Fibroblast of gingiva (primary cell): ENCODE data around the gene IDH3B.
A peak's percentile ranks its signal among the peaks of the same experiment; 100 is the strongest.

ENCODE experiments used
- DNase-seq: peaks from one replicate; pipeline ENCODE4 v3.0.0-alpha.2; 2011; ENCODE audit warnings: low read depth

The IDH3B gene

DNA sequence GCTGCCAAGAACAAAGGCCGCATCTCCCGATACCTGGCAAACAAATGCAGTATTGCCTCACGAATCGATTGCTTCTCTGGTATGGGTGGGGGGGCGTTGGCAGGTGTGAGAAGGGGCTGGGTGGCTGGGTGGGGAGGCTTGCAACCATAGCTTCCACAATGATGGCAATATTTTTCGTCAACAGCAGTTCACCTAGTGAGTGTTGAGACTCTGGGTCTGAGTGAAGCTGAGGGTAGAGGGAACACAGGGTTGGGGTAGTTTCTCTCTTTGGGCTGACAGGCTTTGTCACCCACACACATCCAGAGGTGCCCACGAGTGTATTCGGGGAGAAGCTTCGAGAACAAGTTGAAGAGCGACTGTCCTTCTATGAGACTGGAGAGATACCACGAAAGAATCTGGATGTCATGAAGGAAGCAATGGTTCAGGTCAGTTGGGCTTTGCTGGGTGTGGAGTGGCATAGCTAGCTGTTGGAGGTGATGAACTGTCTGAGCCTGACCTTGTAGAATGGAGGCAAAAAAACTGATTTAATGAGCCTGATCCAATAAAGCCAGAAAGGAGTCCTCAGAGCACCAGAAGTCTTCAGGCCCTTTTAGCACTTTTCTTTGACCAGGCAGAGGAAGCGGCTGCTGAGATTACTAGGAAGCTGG is 7.4 kb downstream of the IDH3B start:
- no peak for DNase-seq

DNA sequence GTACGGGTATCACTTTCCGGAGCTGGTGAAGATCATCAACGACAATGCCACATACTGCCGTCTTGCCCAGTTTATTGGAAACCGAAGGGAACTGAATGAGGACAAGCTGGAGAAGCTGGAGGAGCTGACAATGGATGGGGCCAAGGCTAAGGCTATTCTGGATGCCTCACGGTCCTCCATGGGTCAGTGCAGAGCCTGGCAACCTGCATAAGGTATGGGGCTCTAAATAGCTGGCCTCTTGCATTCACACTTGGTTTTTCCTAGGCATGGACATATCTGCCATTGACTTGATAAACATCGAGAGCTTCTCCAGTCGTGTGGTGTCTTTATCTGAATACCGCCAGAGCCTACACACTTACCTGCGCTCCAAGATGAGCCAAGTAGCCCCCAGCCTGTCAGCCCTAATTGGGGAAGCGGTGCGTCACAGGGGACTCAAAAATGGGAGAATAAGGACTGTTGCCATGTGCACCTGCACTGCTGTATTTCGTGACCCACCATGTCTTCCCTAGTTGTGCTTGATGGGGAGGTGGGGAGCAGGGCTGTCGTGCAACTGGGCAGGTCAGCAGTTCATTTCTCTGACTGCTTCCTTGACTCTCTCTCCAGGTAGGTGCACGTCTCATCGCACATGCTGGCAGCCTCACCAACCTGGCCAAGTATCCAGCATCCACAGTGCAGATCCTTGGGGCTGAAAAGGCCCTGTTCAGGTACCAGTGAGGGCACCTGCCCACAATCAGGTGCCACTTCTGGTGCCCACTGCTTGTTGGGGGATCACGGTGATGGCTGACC is 8.5 kb downstream of the IDH3B start:
- no peak for DNase-seq

DNA sequence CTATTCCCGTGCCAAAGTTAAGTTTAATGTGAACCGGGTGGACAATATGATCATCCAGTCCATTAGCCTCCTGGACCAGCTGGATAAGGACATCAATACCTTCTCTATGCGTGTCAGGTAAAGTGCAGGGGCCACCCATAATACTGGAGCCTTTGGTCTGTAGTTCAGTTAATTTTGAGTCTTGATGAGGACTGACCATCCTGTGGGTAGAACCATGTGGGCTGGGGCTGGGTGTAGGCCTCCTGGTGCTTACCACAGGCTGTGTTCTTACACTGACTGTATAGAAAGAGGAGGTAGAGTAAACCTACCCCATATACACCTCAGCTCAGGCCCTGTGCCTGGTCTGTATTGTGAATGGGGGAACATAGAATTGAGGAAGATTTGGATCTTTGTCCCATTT is 9.2 kb downstream of the IDH3B start:
- DNase-seq, result no peak

DNA sequence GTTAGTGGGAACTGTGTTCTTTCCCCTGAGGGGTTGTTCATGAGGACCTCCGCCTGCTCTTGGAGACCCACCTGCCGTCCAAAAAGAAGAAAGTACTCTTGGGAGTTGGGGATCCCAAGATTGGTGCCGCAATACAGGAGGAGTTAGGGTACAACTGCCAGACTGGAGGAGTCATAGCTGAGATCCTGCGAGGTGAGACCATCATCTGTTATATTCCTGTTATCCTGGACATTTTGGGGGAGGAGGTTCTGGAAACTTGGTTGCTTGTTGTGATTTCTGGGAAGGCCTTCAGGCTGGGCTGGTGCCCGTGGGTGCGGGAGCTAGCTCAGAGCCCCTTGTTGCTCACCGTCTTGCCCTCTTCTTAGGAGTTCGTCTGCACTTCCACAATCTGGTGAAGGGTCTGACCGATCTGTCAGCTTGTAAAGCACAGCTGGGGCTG is 9.6 kb downstream of the IDH3B start:
- no peak for DNase-seq

DNA sequence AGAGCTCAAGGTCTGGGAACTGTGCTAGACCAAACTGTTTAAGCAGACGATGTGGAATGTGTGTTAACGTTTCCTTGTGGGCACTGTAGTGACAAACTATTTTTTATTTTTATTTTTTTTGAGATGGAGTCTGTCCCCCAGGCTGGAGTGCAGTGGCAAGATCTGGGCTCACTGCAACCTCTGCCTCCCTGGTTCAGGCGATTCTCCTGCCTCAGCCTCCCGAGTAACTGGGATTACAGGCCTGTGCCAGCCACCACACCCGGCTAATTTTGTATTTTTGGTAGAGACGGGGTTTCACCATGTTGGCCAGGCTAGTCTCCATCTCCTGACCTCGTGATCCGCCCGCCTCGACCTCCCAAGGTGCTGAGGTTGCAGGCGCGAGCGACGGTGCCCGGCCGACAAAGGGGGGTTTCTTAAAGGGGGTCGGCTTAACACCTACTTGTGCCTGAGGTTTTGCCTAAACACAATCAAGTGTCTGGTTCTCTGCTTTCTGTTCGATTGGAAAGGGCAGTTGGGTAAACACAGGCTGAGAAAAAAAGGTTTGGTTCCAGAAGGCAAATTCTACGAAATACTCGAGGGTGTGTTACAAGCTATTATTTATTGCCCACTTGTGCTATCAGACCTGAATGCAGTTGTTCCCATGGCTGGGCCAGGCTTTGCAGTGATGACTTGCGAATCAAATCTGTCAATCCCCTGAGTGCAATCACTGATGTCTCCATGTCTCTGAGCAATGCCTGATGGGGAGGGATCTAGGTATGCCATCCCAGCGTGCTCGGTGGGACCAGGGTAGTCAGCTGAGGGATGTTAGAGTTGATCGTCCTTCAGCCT is 10.2 kb downstream of the IDH3B start:
- DNase-seq, result no peak

DNA sequence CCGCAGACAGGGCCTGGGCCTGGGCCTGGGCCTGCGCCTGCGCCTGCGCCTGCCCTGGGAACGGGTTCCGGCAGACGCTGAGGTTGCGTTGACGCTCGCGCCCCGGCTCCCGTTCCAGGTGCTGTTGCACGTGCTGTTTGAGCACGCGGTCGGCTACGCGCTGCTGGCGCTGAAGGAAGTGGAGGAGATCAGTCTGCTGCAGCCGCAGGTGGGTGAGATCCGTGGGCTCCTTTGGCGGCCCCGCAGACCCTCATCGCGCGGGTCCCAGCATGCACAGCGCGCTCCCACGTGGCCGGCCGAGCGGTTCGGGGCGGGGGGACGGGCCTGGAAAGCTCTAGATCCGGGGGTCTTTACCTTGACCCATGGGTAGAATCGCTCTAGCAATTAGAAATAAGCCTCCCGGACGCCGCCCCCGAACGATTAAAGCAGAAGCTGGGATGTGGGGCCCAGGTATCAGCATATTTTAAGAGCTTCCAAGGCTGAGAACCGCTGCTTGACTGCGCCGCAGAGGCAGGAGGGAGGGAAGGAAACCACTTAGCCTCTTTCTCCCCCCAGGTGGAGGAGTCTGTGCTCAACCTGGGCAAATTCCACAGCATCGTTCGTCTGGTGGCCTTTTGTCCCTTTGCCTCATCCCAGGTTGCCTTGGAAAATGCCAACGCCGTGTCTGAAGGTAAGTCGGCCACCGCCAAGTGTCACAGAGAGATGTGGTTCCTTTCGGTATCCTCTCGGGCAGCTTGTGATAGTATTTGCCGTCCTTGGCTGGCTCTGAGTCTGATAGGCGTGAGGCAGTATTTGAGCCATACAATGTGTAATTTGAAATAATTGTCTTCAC is 11.1 kb downstream of the IDH3B start:
- no peak for DNase-seq

DNA sequence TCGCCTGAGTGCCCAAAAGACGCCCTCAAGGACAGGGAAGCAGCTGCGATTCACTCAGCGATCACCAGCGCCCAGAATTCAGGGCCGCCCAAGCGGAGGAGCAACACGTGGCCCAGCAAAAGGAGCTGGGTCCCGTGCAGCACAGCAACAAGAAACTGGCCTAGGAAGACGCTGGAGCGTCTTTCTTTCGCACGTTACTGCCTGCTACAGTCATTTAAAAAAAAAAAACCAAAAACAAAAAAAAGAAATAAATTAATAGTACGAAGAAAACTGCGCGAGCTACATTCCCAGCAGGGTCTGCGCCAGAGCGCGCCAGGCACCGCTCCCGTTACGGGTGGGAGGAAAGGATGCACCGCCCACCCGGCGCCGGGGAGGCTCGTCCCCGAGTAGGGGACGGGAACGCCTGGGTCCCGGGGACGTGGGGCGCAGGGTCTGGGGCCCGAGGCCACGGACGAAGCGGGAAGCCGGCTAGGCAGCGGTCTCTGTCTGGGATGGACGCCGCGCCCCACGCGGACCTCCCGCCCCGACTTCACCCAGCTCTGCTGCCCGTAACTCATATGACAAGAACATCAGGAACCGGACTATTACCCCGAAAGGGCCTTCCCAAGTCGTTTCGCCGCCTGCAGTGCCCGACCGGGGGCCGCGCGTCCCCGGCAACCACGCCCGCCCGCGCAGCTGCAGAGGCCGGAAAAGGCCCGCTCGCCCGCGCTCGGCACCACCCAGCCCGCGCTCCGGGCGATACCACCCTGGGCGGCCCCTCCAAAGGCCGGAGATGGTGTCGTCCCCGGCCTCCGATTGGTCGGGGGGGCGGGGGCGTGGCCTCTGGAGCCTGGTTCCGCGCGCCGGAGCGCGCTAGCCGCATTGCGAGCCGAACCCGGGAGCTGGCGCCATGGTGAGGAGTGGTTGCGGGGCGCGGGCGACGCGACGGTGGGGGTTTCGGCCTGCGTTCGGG is 12.0 kb downstream of the IDH3B start, which contains the start of gene NOP56:
Gene NOP56, plus strand, starts transcription at position 861 of the 952 bp plus-strand sequence. Its CDS starts 29 bp downstream, at position 890.
- peak; percentile 92 for DNase-seq

DNA sequence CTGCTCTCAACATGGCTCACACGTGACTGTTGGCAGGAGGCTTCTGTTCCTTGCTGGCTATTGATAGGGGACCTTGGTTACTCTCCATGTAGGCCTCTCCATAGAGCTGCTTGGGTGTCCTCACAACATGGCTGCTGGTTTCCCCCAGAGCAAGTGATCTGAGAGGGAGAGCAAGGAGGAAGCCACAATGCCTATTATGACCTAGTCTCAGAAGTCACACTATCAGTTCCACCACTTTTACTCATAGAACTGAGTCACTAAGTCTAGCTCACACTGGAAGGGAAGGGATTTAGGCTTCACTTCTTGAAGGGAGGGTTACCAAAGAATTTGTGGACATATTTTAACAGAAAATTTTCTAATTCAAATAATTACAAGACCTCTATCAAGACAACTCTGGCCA is 20.3 kb downstream of the IDH3B start:
- no peak for DNase-seq

DNA sequence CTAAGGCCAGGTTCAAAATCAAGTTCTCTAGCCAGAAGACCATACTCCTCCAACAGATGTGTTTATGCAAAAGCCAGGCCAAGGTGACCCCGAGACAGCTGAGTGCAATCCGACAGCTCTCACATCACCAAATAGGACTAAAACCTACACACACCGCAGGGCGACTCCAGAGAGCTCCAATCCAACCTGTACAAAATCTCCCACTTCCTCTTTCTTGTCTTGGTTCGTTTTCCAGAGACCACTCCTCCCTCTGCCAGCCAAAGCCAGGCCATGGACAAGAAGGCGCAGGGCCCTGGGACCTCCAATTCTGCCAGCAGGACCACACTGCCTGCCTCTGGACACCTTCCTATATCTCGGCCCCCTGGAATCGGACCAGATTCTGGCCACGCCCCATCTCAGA is 23.1 kb downstream of the IDH3B start:
- DNase-seq, result no peak

DNA sequence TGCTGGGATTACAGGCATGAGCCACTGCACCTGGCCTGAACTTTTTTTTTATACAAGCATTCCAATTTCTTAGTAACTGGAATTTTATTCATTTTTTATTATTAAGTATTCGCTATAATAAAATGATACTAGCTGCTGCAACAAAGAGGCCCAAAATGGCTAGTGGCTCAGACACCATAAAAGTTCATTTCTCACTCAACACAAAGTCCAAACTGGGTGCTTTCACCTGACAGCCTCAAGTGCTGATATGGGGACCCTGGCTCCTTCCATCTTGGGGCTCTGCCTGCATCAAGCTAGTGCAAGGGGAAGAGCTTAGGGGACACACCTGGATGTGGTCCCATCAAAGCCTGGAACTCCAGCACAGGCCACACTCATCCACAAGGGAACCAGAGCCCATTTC is 23.8 kb downstream of the IDH3B start:
- no peak for DNase-seq

DNA sequence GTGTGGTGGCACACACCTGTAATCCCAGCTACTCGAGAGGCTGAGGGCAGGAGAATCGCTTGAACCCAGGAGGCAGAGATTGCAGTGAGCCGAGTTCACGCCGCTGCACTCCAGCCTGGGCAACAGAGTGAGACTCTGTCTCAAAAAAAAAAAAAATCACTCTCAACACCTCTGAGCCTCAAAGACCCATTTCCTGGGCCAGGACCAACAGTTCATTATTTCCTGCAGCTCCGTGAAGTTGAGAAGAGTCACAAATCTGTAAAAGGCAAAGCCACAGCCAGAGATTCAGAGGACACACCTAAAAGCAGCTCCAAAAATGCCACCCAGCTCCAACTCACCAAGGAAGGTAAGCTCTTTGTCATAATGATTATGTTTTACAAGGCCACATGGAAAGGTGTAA is 26.8 kb downstream of the IDH3B start:
- DNase-seq, result no peak

DNA sequence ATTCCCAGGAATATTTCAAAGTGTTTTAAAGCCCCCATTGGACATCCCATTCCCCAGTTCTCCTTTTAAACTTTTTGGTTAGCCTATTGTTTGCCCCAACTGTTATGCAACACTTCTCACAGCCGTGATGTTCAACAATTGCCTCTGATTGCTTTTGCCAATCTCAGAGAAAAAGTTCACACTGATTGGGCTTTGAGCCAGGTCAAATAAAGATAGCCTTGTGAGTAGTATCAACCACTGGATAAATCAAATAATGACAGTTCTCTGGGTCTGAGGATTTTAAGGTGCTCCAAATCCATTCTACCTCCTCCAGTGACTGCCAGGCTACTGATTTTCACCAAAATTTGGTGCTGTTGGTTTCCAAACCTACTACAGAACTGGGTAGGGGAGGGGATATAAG is 30.6 kb downstream of the IDH3B start:
- DNase-seq, result no peak

DNA sequence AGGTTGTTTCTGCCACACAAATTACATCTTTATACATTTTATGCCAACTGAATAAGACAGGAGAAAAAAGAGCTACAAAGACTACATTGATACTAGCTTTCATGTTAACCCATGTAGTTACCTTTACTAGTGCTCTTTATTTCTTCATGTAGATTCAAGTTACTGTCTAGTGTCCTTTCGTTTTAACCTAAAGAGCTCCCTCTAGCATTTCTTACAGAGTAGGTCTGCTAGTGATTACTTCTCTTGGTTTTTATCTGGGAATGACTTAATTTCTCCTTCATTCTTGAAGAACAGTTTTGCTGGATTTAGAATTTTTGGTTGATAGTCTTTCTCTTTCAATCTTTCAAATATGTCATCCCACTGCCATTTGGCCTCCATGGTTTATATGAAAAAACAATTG is 32.8 kb downstream of the IDH3B start:
- DNase-seq, result no peak

DNA sequence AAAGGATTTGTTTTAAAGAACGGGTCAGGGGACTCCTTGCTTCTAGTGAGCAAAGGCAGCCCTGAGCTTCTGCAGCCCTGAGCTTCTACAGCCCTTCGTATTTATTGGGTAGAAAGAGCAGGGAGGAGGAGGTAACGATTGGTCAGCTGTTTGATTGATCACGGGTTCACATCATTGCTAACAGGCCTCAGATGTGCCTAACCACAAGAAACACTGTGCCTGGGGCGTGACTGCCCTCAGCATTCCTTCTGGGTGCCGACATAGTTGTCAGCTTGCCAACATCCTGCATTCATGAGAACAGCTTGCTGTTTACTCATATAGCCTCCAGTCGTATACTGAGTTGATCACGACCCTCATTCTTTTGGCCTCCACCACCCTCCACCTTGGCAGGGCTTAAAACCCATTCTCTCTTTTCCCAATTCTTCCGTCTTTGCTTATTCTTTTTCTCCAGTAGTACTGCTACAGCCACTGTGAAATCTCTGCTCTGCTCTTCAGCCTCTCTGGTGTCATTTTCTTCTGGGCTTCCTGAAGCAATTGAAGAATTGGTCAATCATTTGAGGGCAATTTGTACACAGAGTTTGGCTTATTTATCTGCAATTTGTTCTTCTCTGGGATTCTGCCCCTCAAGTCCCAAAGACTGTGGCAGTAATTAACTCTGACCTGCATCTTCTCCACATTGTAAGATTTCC is 37.0 kb downstream of the IDH3B start:
- peak; percentile 82 for DNase-seq

DNA sequence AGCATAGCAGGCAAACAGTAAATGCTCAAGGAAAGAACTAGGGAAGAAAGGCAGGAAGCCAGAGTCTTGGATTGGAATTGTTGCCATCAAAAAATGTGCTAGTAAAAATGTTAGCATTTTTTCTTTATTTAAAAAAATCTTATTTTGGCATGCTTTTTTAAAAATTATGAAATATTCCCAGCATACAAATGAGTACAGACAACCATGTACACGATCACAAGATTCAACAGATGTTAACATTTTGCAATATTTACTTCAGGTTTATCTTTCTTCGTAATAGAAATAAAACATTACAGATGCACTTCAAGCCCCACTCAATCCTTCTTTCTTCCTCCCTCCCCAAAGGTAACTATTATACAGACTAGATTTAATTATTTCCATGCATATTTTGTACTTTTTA is 39.0 kb downstream of the IDH3B start:
- peak; percentile 57 for DNase-seq

DNA sequence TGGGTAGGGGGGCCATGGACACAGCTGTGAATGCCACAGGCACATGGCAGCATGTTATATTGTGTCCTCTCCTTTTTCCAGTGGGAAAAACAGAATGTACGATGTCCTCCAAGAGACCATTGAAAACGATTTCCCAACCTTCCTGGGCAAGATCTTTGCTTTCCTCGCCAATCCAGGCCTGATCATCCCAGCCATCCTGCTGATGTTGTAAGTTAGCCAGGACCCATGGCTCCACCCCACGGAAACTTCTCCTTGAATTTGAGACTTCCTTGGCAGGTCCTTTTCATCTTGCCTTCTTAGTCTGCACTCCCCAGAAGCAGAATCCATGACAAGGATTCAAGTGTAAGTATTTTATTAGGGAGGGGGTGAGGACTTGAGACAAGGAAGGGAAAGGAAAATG is 39.8 kb downstream of the IDH3B start:
- DNase-seq, result peak; percentile 65

DNA sequence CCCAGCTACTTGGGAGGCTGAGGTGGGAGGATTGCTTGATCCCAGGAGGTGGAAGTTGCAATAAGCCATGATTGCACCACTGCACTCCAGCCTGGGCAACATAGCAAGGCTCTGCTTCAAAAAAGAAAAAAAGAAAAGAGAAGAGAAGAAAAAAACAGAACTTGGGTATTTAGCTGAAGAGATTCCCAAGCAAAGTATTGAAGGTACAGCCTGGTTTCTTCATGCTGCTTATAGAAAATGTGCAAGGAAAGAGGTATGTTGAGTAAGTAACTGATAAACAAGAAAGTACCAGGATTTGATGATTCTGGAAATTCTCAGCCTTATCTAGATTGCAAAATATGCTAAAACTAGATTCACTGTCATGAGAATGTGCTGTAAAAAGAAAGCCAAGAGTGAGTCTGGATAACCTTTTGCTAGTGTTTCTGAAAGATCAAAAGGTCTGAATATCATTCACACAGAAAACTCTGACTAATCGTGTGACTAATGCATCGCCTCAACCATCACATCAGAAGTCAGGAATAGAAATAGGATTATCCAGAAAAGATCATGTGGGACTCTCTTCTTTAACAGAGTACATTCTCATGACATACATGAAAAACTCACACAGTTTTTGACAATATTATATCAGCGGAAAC is 43.9 kb downstream of the IDH3B start:
- no peak for DNase-seq

DNA sequence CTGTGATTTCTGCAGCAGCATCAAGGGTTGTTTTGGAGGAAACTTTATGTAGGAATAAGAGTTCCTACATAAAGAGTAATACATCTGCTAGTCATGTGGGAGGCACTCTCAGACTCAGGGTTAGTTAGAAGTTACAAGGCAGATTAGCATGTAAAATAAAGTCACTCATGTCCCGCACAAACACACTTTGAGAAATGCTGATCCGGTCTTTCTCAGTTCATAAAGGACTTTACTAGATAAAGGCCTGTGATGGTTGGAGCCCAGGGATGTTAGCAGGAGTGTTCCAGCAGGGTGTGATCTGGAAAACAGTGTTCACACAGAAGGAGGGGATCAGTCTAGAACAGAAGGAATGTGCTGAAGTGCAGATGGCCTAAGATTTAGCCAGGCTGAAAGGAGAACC is 44.7 kb downstream of the IDH3B start:
- no peak for DNase-seq

DNA sequence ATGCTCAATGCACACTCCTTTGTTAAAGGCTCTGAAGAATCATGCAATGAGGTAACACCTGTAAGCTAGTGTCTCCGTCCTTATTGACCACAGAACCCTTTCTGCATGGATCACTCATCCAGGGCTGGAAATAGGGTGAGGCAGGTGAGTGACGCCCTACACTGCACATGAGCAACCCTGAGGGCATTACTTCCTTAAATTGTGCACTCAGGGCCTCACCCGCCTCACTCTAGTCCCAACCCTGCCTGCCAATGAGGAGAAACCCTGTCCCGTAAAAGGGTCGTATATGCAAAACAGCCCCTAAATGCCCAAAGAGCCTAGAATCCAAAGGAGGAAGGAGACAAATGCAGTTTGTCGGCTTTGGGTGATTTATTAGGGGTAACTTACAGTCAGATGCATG is 45.2 kb downstream of the IDH3B start:
- no peak for DNase-seq
